Measurements from ENCODE around the gene EHMT1. TPM values are rescaled to one million over a fixed set of nuclear protein-coding genes. Genes with fewer than 3 reads are reported as not detected.
"Not testable (repeated sequence)": the region's sequence is repeated elsewhere in the genome, so short reads cannot be mapped to it uniquely, and the experiment has no call there.

Gene EHMT1
- total RNA-seq, 1 donor from 2014 or later: 64.2 TPM

- peak; percentile 60 for DNase-seq (ENCODE audit: low spot score)
- ATAC-seq: peak; percentile 93
These were observed 114.6 kb downstream of the EHMT1 start for GRCh38 chr9:137733429-137733828.

GRCh38 chr9:137734181-137734580 is 115.4 kb downstream of the EHMT1 start:
- ATAC-seq: no peak

DNA sequence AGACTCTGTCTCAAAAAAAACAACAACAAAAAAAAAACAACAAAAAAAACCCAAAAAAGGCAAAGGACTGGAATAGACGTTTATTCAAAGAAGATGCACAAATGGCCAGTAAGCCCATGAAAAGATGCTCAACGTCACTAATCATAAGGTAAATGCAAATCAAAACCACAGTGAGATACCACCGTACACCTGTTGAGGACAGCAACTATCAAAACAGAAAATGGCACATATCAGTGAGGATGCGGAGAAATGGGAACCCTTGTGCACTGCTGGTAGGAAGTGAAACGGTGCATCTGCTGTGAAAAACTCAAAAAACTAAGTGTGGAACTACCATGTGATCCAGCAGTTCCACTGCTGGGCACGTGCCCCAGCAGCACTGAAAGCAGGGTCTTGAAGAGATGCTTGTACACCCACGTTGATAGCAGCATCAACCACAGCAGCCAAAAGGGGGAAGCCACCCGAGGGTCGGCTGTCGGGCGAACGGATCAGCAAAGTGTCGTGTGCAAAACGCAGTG is 119.4 kb downstream of the EHMT1 start:
- ATAC-seq; DNase-seq (ENCODE audit: low spot score): not testable (repeated sequence)

More at GRCh38 chr9:137734181-137734580, 115.4 kb downstream of the EHMT1 start:
- DNase-seq (ENCODE audit: low spot score): no peak

GRCh38 chr9:137738703-137739102 is 119.9 kb downstream of the EHMT1 start:
- DNase-seq (ENCODE audit: low spot score) (no peak), ATAC-seq (no peak)

DNA sequence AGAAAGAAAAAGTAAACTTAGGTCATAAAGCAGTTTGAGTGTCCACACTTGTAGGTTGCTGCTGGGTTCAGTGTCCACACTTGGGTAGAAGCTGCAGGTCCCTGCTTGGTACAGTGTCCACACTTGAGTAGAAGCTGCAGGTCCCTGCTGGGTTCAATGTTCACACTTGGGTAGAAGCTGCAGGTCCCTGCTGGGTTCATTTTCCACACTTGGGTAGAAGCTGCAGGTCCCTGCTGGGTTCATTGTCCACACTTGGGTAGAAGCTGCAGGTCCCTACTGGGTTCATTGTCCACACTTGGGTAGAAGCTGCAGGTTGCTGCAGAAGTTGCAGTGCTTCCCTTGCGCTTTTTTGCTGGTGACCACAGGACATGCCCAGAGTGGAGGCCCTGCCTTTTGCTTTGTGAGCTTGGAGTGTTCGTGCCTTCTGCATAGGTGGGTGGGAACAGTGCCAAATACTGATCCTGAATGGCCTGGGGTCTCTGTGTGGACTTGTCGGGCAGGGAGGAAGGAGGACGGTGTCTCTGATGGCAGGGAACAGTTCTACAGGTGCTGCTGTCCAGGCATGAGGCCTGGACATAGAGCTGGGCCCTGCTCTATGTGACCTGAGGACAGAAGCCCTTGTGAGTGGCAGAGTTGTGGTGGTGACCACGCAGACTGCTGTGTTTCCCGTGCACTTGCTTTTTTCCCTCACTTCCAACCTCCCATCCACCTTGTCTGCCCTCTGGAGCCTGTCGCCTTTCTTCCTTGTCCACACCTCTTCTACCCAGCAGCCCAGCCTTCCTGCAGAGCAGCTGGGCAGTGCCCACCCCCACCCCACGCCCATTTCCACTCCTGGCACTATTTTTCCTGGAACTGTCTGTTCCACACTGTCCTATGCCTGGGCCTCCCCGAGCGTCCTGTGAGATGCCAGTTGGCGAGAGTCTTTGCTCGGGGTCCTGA is 120.8 kb downstream of the EHMT1 start:
- DNase-seq (ENCODE audit: low spot score): no peak
- ATAC-seq: peak; percentile 21

DNA sequence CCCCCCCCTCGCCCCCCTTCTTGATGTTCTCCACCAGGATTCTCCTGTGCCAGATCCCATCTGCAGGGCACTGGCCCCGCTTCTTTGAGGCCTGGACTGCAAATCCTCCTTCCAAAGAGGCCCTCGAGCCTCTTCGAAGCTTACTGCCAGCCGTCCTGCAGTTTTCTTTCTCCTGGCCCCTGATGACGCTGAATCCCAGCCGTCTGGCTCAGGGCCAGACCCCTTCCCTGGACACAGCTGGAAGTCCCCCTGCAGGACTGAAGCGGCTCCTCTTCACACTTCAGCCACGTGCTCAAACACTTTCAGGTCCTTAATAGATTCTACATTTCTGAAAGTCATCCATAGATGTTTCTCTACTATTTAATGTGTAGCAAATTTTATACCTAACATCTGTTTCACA is 121.5 kb downstream of the EHMT1 start:
- DNase-seq (ENCODE audit: low spot score): no peak

DNA sequence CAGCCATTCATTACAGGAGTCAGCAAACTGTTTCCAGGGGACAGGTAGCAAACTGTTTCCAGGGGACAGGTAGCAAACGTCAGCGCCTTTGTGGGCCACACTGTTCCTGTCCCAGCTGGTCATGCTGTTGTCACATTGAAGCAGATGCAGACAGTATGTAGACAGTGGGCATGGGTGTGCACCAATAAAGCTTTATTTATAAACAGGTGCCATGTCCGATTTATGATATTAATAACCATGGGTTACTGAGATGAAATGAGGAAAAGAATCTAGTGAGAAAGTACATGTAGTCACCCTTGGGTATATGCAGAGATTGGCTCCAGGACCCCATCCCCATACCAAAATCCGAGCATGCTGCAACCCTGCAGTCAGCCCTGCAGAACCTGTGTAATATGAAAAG is 122.5 kb downstream of the EHMT1 start:
- no peak for ATAC-seq

More for the DNA sequence above, 121.5 kb downstream of the EHMT1 start:
- ATAC-seq: no peak

DNA sequence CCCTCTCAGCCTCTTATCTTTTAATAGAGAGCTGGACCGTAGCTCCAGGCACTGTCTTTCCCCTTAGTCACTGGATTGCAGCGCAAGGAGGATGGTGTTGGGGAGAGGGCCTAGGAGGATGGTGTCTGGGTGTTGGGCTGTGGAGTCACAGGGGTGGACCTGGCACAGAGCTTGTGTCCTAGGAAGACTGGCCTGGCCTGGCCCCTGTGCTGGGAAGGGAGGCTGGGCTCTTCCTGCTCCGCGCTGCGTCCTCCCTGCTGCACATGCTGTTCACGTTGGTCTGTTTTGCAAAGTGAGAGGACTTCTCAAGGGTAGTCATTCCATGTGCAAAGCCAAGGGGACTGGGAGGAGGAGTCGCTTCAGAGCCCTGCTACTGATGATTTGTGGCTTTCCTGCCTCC is 123.9 kb downstream of the EHMT1 start:
- ATAC-seq (no peak), DNase-seq (ENCODE audit: low spot score) (no peak)

More for the DNA sequence above, 122.5 kb downstream of the EHMT1 start:
- DNase-seq (ENCODE audit: low spot score): no peak

GRCh38 chr9:137743695-137744094 is 124.9 kb downstream of the EHMT1 start:
- ATAC-seq (no peak), DNase-seq (ENCODE audit: low spot score) (no peak)

GRCh38 chr9:137744632-137745183 is 125.9 kb downstream of the EHMT1 start:
- ATAC-seq (peak; percentile 64), DNase-seq (ENCODE audit: low spot score) (no peak)

- no peak for DNase-seq (ENCODE audit: low spot score)
- ATAC-seq: peak; percentile 58
These were observed 126.8 kb downstream of the EHMT1 start for GRCh38 chr9:137745541-137745991.

DNA sequence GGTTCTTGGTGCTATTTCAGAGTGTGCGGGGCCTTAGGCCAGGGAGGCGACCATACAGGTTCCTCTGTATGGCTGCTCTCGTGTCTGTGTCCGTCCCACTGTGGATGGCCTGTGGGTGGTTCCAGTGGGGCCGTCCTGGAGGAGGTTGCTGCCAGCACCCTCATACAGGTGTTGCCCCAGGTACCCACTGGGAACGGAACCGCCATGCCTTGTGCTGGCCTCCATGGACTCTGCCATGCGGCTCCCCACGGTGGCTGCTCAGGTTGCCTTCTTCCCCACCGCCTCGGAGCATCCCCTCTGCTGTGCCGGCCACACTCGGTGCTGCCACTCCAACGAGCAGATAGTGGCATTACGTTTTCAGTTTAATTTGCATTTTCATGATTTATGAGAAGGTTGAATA is 129.5 kb downstream of the EHMT1 start:
- DNase-seq (ENCODE audit: low spot score) (no peak), ATAC-seq (no peak)

- ATAC-seq: no peak
These were observed 129.9 kb downstream of the EHMT1 start for GRCh38 chr9:137748741-137749140.

DNA sequence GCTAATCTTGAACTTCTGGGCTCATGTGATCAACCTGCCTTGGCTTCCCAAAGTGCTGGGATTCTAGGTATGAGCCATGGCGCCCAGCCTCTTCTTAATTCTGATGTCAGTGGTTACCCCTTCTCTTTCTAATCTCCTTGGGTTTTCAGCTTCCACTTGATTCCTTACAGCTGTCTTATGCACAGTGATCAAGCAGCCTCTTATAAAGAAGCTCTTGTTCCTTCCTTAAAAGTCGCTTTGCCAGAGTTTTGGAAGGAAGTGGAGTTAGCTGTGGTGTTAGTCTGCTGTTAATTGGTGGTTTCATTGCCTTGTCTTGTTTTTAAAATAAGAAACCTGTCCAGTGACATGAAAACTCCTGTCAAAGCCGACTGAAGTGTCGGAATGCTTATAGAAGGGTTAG is 130.7 kb downstream of the EHMT1 start:
- no peak for DNase-seq (ENCODE audit: low spot score)
- ATAC-seq: no peak

More at GRCh38 chr9:137748741-137749140, 129.9 kb downstream of the EHMT1 start:
- DNase-seq (ENCODE audit: low spot score): no peak

DNA sequence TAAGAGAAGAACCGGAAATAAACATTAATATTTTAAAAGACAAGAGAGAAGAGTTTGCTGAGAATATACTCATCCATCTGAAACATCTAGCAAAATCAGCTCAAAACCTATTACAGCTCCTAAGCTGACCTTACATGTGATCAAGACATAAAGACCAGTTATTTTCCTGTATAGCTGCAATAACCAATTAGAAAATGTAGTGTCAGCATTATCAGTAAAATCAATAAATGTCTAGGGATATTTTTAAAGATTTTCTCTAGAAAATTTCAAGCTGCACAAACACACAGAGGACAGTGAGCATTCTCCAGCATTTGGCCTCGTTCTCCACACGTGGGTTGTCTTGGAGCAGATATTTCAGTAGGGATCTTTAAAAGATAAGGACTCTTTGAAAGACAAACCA is 131.2 kb downstream of the EHMT1 start:
- DNase-seq (ENCODE audit: low spot score) (no peak), ATAC-seq (no peak)

DNA sequence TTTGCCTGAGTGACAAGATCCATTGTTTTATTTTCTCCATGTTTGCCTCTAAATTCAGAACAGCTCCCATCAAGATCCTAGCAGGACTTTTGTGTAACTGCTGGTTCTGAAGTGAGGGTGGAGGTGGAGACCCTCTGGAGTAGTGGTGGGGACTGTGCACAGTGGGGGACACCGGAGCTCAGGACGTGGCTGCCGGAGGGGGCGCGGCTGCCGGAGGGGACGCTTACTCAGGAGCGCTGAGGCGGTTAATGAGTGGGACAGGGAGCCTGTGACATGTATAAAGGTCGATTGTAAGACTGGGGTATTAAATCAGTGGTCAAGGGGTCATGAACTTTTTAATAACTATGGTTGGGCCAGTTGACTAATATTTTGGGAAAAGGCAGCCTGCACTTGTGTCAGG is 131.8 kb downstream of the EHMT1 start:
- no peak for DNase-seq (ENCODE audit: low spot score)
- no peak for ATAC-seq

DNA sequence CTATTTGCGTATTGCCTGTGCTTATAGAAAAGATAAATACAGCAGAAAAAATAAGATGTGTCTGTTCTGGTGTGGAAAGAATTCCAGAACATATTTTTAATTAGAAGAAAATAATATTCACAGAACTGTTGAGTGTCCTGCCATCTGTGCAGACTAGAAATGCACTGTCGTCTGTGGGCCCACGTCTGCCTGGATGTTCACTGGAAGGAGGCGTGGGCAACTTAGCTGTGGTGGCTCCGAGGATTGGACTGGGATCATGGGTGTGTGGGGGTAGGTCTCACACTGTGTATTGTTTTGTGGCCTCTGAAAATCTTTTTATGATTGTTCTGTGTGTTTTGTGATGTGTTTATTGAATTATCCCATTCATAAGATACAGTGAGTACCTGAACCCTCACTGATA is 132.8 kb downstream of the EHMT1 start:
- ATAC-seq: no peak
- no peak for DNase-seq (ENCODE audit: low spot score)

- DNase-seq (ENCODE audit: low spot score): no peak
- ATAC-seq: no peak
These were observed 133.6 kb downstream of the EHMT1 start for GRCh38 chr9:137752426-137752825.

GRCh38 chr9:137753192-137753765 is 134.5 kb downstream of the EHMT1 start:
- ATAC-seq (no peak), DNase-seq (ENCODE audit: low spot score) (no peak)

- ATAC-seq: no peak
- no peak for DNase-seq (ENCODE audit: low spot score)
These were observed 136.6 kb downstream of the EHMT1 start for GRCh38 chr9:137755261-137755927.
